Hepatocyte (in vitro differentiated cells): ENCODE results near the gene BICD2. TPM values are rescaled to one million over a fixed set of nuclear protein-coding genes. Genes with fewer than 3 reads are reported as not detected.
A peak's percentile ranks its signal among the peaks of the same experiment; 100 is the strongest.

ENCODE experiments used
- DNase-seq: peaks from one replicate; pipeline ENCODE4 v3.0.0-alpha.2; 2016; ENCODE audit warnings: low spot score
- H2AFZ ChIP-seq: fragments of 200-600 bp; sonication (generic); 2 replicates; pipeline ENCODE4 v1.6.0; 2016; ENCODE audit warnings: antibody characterized with exemption, mild to moderate bottlenecking
- H3K27ac ChIP-seq: fragments of 200-600 bp; sonication (generic); 2 replicates; pipeline ENCODE4 v1.5.1; 2016; ENCODE audit warnings: mild to moderate bottlenecking
- H3K27me3 ChIP-seq: fragments of 200-600 bp; sonication (generic); 2 replicates; pipeline ENCODE4 v1.6.1; 2016
- H3K36me3 ChIP-seq: fragments of 200-600 bp; sonication (generic); replicated peaks from 2 replicates; pipeline ENCODE4 v1.5.1; 2016; ENCODE audit warnings: low read depth; ENCODE audit not compliant: insufficient read depth
- H3K4me1 ChIP-seq: fragments of 200-600 bp; sonication (generic); 2 replicates; pipeline ENCODE4 v1.5.1; 2016; ENCODE audit warnings: mild to moderate bottlenecking, moderate library complexity; ENCODE audit not compliant: insufficient read depth
- H3K4me2 ChIP-seq: fragments of 200-600 bp; sonication (generic); 2 replicates; pipeline ENCODE4 v1.6.0; 2016
- H3K4me3 ChIP-seq: fragments of 200-600 bp; sonication (generic); 2 replicates; pipeline ENCODE4 v1.5.1; 2016; ENCODE audit warnings: mild to moderate bottlenecking
- H3K79me2 ChIP-seq: fragments of 200-600 bp; sonication (generic); 2 replicates; pipeline ENCODE4 v1.6.0; 2017; ENCODE audit warnings: mild to moderate bottlenecking
- H3K9me2 ChIP-seq: fragments of 200-600 bp; sonication (generic); replicated peaks from 2 replicates; pipeline ENCODE4 v1.6.0; 2017; ENCODE audit warnings: mild to moderate bottlenecking; ENCODE audit not compliant: insufficient read depth
- H3K9me3 ChIP-seq: fragments of 200-600 bp; sonication (generic); 2 replicates; pipeline ENCODE4 v1.5.1; 2016; ENCODE audit warnings: low read depth, mild to moderate bottlenecking
- H4K20me1 ChIP-seq: fragments of 200-600 bp; sonication (generic); 2 replicates; pipeline ENCODE4 v1.6.0; 2016; ENCODE audit warnings: mild to moderate bottlenecking; ENCODE audit not compliant: insufficient read depth, poor library complexity, severe bottlenecking
- CTCF ChIP-seq: fragments of 200-600 bp; sonication (generic); IDR thresholded peaks from 2 replicates; pipeline ENCODE4 v1.5.1; 2016; ENCODE audit warnings: antibody characterized with exemption, mild to moderate bottlenecking; ENCODE audit not compliant: poor library complexity
- EZH2 ChIP-seq: fragments of 200-600 bp; sonication (generic); IDR thresholded peaks from 2 replicates; pipeline ENCODE4 v1.6.1; 2016; ENCODE audit warnings: antibody characterized with exemption, mild to moderate bottlenecking, borderline replicate concordance
- EZH2phosphoT487 ChIP-seq: fragments of 200-600 bp; sonication (generic); IDR thresholded peaks from one replicate; pipeline ENCODE4 v1.6.1; 2018; ENCODE audit warnings: antibody characterized with exemption, mild to moderate bottlenecking, low read depth, moderate library complexity; ENCODE audit not compliant: unreplicated experiment, severe bottlenecking
- WGBS: methylation state at CpG from one replicate; pipeline ENCODE4 v1.1.6; 2016; ENCODE audit warnings: low lambda C conversion rate; ENCODE audit errors: missing lambda C conversion rate; 5-methylcytosine and 5-hydroxymethylcytosine counted together
- polyA plus RNA-seq: library from polyadenylated mRNA; unstranded; fragments of >200 nt; fragmentation: Nextera tagmentation; extraction: Ambion mirVana; gene quantifications from 2 replicates; pipeline ENCODE4 v1.2.1, GENCODE V29; 2016
- total RNA-seq: library from RNA; depleted of rRNA; stranded (reverse); fragments of >200 nt; gene quantifications from 2 replicates; pipeline ENCODE4 v1.2.3, GENCODE V29; 2014

BICD2 gene
- total and polyA plus RNA-seq, 2 experiments from 2014 or later: 13.2 to 25.7 TPM

- Histone ChIP-seq H3K9me2 (no peaks in the 10 kb centered on the region), H2AFZ (no peak overlapping the region), H3K79me2 (no peaks in the 10 kb centered on the region), H3K4me1 (no peaks in the 10 kb centered on the region), H3K36me3 (no peaks in the 10 kb centered on the region), H3K9me3 (no peaks in the 10 kb centered on the region), H3K27ac (no peak overlapping the region), H3K4me2 (no peak overlapping the region), H3K4me3 (no peak overlapping the region), H4K20me1 (no peaks in the 10 kb centered on the region), H3K27me3 (no peaks in the 10 kb centered on the region)
- TF ChIP-seq CTCF (no peak), EZH2 (no peak), EZH2phosphoT487 (no peak)
- WGBS: 96% methylated on average over 36 of the region's 40 CpGs
- DNase-seq: no peak
Observed at GRCh38 chr9:92718086-92719001, 46.3 kb downstream of the BICD2 start.

GRCh38 chr9:92717201-92718085, 47.2 kb downstream of the BICD2 start:
- Histone ChIP-seq H2AFZ (no peak overlapping the region), H3K4me2 (no peak overlapping the region), H3K4me1 (no peaks in the 10 kb centered on the region), H3K27ac (no peak overlapping the region), H3K79me2 (no peaks in the 10 kb centered on the region), H3K9me3 (no peaks in the 10 kb centered on the region), H3K36me3 (no peaks in the 10 kb centered on the region), H3K27me3 (no peaks in the 10 kb centered on the region), H4K20me1 (no peaks in the 10 kb centered on the region), H3K9me2 (no peaks in the 10 kb centered on the region), H3K4me3 (no peak overlapping the region)
- TF ChIP-seq EZH2phosphoT487: no peak
- no peak for TF ChIP-seq EZH2
- no peak for TF ChIP-seq CTCF
- 94% methylated on average over 21 of the region's 21 CpGs for WGBS
- DNase-seq: no peak

GRCh38 chr9:92716557-92716956, 48.1 kb downstream of the BICD2 start:
- no peak overlapping the region for H3K4me3 ChIP-seq
- H3K9me3 ChIP-seq: no peaks in the 10 kb centered on the region
- H3K4me1 ChIP-seq: no peaks in the 10 kb centered on the region
- H2AFZ ChIP-seq: no peak overlapping the region
- no peaks in the 10 kb centered on the region for H4K20me1 ChIP-seq
- peak; percentile 74 for DNase-seq
- no peak overlapping the region for H3K4me2 ChIP-seq
- no peaks in the 10 kb centered on the region for H3K9me2 ChIP-seq
- H3K79me2 ChIP-seq: no peaks in the 10 kb centered on the region
- TF ChIP-seq CTCF (peak; percentile 80), EZH2 (no peak), EZH2phosphoT487 (no peak)
- WGBS: 45% methylated on average over 4 of the region's 4 CpGs
- no peaks in the 10 kb centered on the region for H3K36me3 ChIP-seq
- H3K27me3 ChIP-seq: no peaks in the 10 kb centered on the region
- no peak overlapping the region for H3K27ac ChIP-seq
